BLaER1 (cell line): ENCODE measurements around the gene NTNG1.

Experiments
- H3K27ac ChIP-seq: shearing (Covaris generic); formaldehyde crosslinking; 2 replicates; pipeline ENCODE4 v1.8.1; 2022
- H3K27me3 ChIP-seq: shearing (Covaris generic); formaldehyde crosslinking; 2 replicates; pipeline ENCODE4 v1.8.1; 2022
- H3K36me3 ChIP-seq: shearing (Covaris generic); formaldehyde crosslinking; 2 replicates; pipeline ENCODE4 v1.8.1; 2022
- H3K4me1 ChIP-seq: shearing (Covaris generic); formaldehyde crosslinking; 2 replicates; pipeline ENCODE4 v1.8.1; 2022
- H3K4me2 ChIP-seq: shearing (Covaris generic); formaldehyde crosslinking; 2 replicates; pipeline ENCODE4 v1.8.1; 2022
- H3K4me3 ChIP-seq: shearing (Covaris generic); formaldehyde crosslinking; 2 replicates; pipeline ENCODE4 v1.8.1; 2022
- H3K9ac ChIP-seq: shearing (Covaris generic); formaldehyde crosslinking; 2 replicates; pipeline ENCODE4 v1.8.1; 2022
- H3K9me3 ChIP-seq: shearing (Covaris generic); formaldehyde crosslinking; 2 replicates; pipeline ENCODE4 v1.8.1; 2022
- H4K20me1 ChIP-seq: shearing (Covaris generic); formaldehyde crosslinking; 2 replicates; pipeline ENCODE4 v1.8.1; 2022
- Cebpa-rat ChIP-seq: shearing (Covaris generic); IDR thresholded peaks from 2 replicates; pipeline ENCODE4 v1.8.1; 2022

Gene NTNG1

GRCh38 chr1:107344268-107344760 is 203.5 kb downstream of the NTNG1 start:
- no peak for TF ChIP-seq Cebpa-rat
- no peaks in the 10 kb centered on the region for H3K36me3 ChIP-seq
- H3K4me2 ChIP-seq = no peak overlapping the region
- no peak overlapping the region for H3K4me3 ChIP-seq
- H4K20me1 ChIP-seq = no peaks in the 10 kb centered on the region
- no peaks in the 10 kb centered on the region for H3K9me3 ChIP-seq
- no peaks in the 10 kb centered on the region for H3K4me1 ChIP-seq
- H3K9ac ChIP-seq = no peak overlapping the region
- H3K27ac ChIP-seq = no peak overlapping the region
- no peaks in the 10 kb centered on the region for H3K27me3 ChIP-seq

- Histone ChIP-seq H3K36me3 (no peaks in the 10 kb centered on the region), H3K4me1 (no peaks in the 10 kb centered on the region), H3K27ac (no peak overlapping the region), H3K4me2 (no peak overlapping the region), H3K4me3 (no peak overlapping the region), H3K9me3 (no peaks in the 10 kb centered on the region), H3K9ac (no peak overlapping the region), H3K27me3 (no peaks in the 10 kb centered on the region), H4K20me1 (no peaks in the 10 kb centered on the region)
- TF ChIP-seq Cebpa-rat = no peak
These were observed 204.0 kb downstream of the NTNG1 start for GRCh38 chr1:107344836-107345235.

GRCh38 chr1:107352850-107353249 is 212.0 kb downstream of the NTNG1 start:
- Histone ChIP-seq H3K36me3 (no peaks in the 10 kb centered on the region), H3K9me3 (peaks cover 12% of the 10 kb centered on the region), H3K4me3 (no peak overlapping the region), H4K20me1 (no peaks in the 10 kb centered on the region), H3K9ac (no peak overlapping the region), H3K4me1 (no peaks in the 10 kb centered on the region), H3K4me2 (no peak overlapping the region), H3K27ac (no peak overlapping the region), H3K27me3 (no peaks in the 10 kb centered on the region)
- no peak for TF ChIP-seq Cebpa-rat

- no peak overlapping the region for H3K9ac ChIP-seq
- TF ChIP-seq Cebpa-rat = no peak
- H3K27me3 ChIP-seq = no peaks in the 10 kb centered on the region
- no peak overlapping the region for H3K4me3 ChIP-seq
- no peak overlapping the region for H3K4me2 ChIP-seq
- peaks cover 12% of the 10 kb centered on the region for H3K4me1 ChIP-seq
- H3K9me3 ChIP-seq = peaks cover 5% of the 10 kb centered on the region
- H3K36me3 ChIP-seq = no peaks in the 10 kb centered on the region
- H4K20me1 ChIP-seq = no peaks in the 10 kb centered on the region
- no peak overlapping the region for H3K27ac ChIP-seq
These were observed 216.5 kb downstream of the NTNG1 start for GRCh38 chr1:107357376-107357775.

- Histone ChIP-seq H3K27ac (no peak overlapping the region), H3K4me1 (peaks cover 12% of the 10 kb centered on the region), H3K36me3 (no peaks in the 10 kb centered on the region), H3K4me3 (no peak overlapping the region), H3K9me3 (no peaks in the 10 kb centered on the region), H3K4me2 (no peak overlapping the region), H3K9ac (no peak overlapping the region), H4K20me1 (no peaks in the 10 kb centered on the region), H3K27me3 (no peaks in the 10 kb centered on the region)
- no peak for TF ChIP-seq Cebpa-rat
These were observed 217.9 kb downstream of the NTNG1 start for GRCh38 chr1:107358619-107359327.

GRCh38 chr1:107359472-107360241 is 218.8 kb downstream of the NTNG1 start:
- no peak overlapping the region for H3K27ac ChIP-seq
- H3K27me3 ChIP-seq = no peaks in the 10 kb centered on the region
- no peaks in the 10 kb centered on the region for H3K9me3 ChIP-seq
- no peak overlapping the region for H3K9ac ChIP-seq
- H3K4me2 ChIP-seq = peak overlapping the region; percentile 12; the same call in 1 of the 2 replicates
- H3K36me3 ChIP-seq = no peaks in the 10 kb centered on the region
- H4K20me1 ChIP-seq = no peaks in the 10 kb centered on the region
- H3K4me3 ChIP-seq = no peak overlapping the region
- TF ChIP-seq Cebpa-rat = no peak
- peaks cover 12% of the 10 kb centered on the region for H3K4me1 ChIP-seq

GRCh38 chr1:107362468-107363140 is 221.8 kb downstream of the NTNG1 start:
- no peak overlapping the region for H3K9ac ChIP-seq
- no peak overlapping the region for H3K27ac ChIP-seq
- H3K27me3 ChIP-seq = no peaks in the 10 kb centered on the region
- H4K20me1 ChIP-seq = no peaks in the 10 kb centered on the region
- TF ChIP-seq Cebpa-rat = no peak
- no peak overlapping the region for H3K4me2 ChIP-seq
- no peaks in the 10 kb centered on the region for H3K36me3 ChIP-seq
- no peak overlapping the region for H3K4me3 ChIP-seq
- H3K9me3 ChIP-seq = no peaks in the 10 kb centered on the region
- peaks cover 12% of the 10 kb centered on the region for H3K4me1 ChIP-seq

- Histone ChIP-seq H3K4me2 (no peak overlapping the region), H3K9me3 (no peaks in the 10 kb centered on the region), H3K4me3 (no peak overlapping the region), H3K27ac (no peak overlapping the region), H3K9ac (no peak overlapping the region), H3K36me3 (no peaks in the 10 kb centered on the region), H4K20me1 (no peaks in the 10 kb centered on the region), H3K27me3 (no peaks in the 10 kb centered on the region), H3K4me1 (peaks cover 12% of the 10 kb centered on the region)
- no peak for TF ChIP-seq Cebpa-rat
These were observed 222.3 kb downstream of the NTNG1 start for GRCh38 chr1:107363154-107363553.

- Histone ChIP-seq H3K36me3 (no peaks in the 10 kb centered on the region), H3K4me3 (no peak overlapping the region), H4K20me1 (no peaks in the 10 kb centered on the region), H3K27me3 (no peaks in the 10 kb centered on the region), H3K27ac (no peak overlapping the region), H3K9me3 (no peaks in the 10 kb centered on the region), H3K4me1 (no peaks in the 10 kb centered on the region), H3K4me2 (no peak overlapping the region), H3K9ac (no peak overlapping the region)
- no peak for TF ChIP-seq Cebpa-rat
These were observed 224.8 kb downstream of the NTNG1 start for GRCh38 chr1:107365527-107366240.
